NCI-H345 treated with DMSO at 0.1 percent for 48 hours (cell line): ENCODE data around the gene RPGRIP1.
"Not testable (repeated sequence)": the region's sequence is repeated elsewhere in the genome, so short reads cannot be mapped to it uniquely, and the experiment has no call there.

Experiments used
- DNase-seq: peaks from one replicate; lab custom pipeline; 2025; ENCODE audit not compliant: unreplicated experiment; lab: John Stamatoyannopoulos, UW

Gene RPGRIP1

DNA sequence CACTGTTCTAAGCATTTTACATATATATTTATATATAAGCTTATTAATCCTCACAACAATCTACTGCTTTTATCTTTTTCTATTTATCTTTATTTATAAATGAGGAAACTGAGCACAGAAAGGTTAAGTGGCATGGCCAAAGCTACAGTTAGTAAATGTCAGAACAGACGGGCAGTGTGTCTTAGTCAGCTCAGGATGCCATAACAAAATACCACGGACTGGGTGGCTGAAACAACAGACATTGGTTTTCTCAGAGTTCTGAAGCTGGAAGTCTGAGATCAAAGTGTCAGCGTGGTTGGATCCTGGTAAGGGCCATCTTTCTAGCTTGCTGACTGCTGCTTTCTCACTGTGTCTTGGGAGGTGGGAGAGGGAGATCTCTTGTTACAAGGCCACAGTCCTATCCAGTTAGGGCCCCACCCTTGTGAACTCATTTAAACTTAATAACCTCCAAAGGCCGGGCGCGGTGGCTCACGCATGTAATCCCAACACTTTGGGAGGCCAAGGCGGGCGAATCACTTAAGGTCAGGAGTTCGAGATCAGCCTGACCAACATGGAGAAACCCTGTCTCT is 19.8 kb downstream of the RPGRIP1 start:
- no peak for DNase-seq

DNA sequence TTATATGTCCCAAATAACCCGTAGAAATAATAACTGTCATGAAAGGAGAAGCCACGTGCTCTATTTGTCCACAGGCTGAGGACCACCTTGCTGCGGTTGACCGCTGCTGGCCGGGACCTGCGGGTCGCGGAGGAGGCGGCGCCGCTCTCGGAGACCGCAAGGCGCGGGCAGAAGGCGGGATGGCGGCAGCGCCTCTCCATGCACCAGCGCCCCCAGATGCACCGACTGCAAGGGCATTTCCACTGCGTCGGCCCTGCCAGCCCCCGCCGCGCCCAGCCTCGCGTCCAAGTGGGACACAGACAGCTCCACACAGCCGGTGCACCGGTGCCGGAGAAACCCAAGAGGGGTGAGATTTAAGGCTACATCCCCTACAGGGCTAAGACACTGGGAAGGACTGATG is 21.0 kb downstream of the RPGRIP1 start:
- DNase-seq, result no peak

- DNase-seq, result no peak
These were observed 22.3 kb downstream of the RPGRIP1 start for GRCh38 chr14:21302013-21302835.

- DNase-seq, result not testable (repeated sequence)
These were observed 22.9 kb downstream of the RPGRIP1 start for GRCh38 chr14:21302836-21303140.

DNA sequence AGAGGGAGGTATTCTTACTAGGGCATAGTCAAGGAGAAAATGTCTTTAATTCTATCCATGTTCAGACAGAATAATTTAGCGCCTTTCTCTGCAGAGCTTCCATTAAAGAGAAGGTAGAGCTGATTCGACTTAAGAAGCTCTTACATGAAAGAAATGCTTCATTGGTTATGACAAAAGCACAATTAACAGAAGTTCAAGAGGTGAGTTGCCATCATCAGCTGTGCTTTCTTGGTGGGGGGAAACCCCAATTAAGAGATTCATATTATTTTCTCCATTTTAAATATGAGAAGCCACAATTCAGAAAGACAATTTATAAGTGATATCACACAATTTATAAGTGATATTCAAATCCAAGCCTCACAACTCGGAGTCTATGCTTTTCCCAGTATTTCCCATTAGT is 27.8 kb downstream of the RPGRIP1 start:
- no peak for DNase-seq

- no peak for DNase-seq
These were observed 28.2 kb downstream of the RPGRIP1 start for GRCh38 chr14:21308132-21308478.

- no peak for DNase-seq
These were observed 28.8 kb downstream of the RPGRIP1 start for GRCh38 chr14:21308479-21309237.

- no peak for DNase-seq
These were observed 29.4 kb downstream of the RPGRIP1 start for GRCh38 chr14:21309238-21309636.

- DNase-seq, result no peak
These were observed 30.1 kb downstream of the RPGRIP1 start for GRCh38 chr14:21309956-21310355.

GRCh38 chr14:21311614-21312013 is 31.7 kb downstream of the RPGRIP1 start:
- DNase-seq, result no peak

- no peak for DNase-seq
These were observed 33.6 kb downstream of the RPGRIP1 start for GRCh38 chr14:21313512-21313911.

GRCh38 chr14:21317398-21317797 is 37.5 kb downstream of the RPGRIP1 start:
- DNase-seq, result no peak

DNA sequence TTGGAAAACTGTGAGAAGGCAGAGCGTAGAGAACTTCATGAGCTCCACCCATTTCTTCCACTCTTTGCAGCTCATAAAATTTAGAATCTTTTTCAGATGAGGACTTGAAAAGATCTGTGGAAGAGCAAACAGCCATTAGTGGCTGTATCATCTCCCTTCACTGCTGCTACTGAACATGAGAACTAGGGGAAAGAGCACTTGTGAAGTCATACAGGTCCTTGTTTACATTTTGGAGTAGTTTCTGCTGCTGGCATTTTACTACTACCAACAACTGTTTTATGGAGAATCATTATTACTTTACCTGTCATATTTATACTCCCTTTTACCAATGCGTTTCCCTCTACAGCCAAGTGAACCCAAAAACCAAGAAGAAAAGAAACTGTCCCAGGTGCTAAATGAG is 41.0 kb downstream of the RPGRIP1 start:
- no peak for DNase-seq

DNA sequence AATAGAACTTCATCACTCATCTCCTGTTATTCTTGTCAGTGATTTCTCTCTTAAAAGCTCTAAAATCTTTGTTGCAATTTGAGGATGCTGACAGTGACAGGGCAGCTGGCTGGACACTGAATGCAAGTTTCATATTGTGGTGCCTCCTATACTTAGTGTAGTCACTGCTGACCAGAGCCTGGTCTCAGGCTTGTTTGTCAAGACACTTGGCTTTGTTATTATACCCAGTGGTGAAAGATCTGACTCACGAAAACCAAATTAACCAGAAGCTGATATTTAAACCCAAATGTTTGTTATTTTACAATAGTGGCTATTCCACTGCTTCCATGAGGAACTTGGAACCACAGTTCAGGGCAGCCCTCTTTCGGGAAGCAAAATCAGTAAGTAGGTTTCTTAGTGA is 42.8 kb downstream of the RPGRIP1 start:
- DNase-seq, result no peak

GRCh38 chr14:21326972-21327371 is 47.1 kb downstream of the RPGRIP1 start:
- DNase-seq, result no peak
